GM19452 (cell line): ENCODE data around the gene MMEL1.
A peak's percentile ranks its signal among the peaks of the same experiment; 100 is the strongest.
"Not testable (repeated sequence)": the region's sequence is repeated elsewhere in the genome, so short reads cannot be mapped to it uniquely, and the experiment has no call there.

Experiments
- ATAC-seq: cut with Tn5 transposase; IDR thresholded peaks from one replicate; pipeline ENCODE4 v1.9.1; 2021; ENCODE audit not compliant: unreplicated experiment

Gene MMEL1

GRCh38 chr1:2578758-2579118 lies 54.1 kb downstream of the MMEL1 start:
- ATAC-seq = no peak

- peak; percentile 36 for ATAC-seq
Measured at GRCh38 chr1:2577565-2578075, 55.2 kb downstream of the MMEL1 start.

GRCh38 chr1:2575801-2576663 lies 56.8 kb downstream of the MMEL1 start:
- ATAC-seq = no peak

GRCh38 chr1:2574350-2574749 lies 58.5 kb downstream of the MMEL1 start:
- no peak for ATAC-seq

GRCh38 chr1:2573250-2573920 lies 59.4 kb downstream of the MMEL1 start:
- ATAC-seq = no peak

GRCh38 chr1:2571348-2571747 lies 61.5 kb downstream of the MMEL1 start:
- no peak for ATAC-seq

- no peak for ATAC-seq
Measured at GRCh38 chr1:2570332-2570731, 62.5 kb downstream of the MMEL1 start.

- not testable (repeated sequence) for ATAC-seq
Measured at GRCh38 chr1:2569703-2570102, 63.1 kb downstream of the MMEL1 start.

GRCh38 chr1:2569060-2569459 lies 63.8 kb downstream of the MMEL1 start:
- no peak for ATAC-seq

- not testable (repeated sequence) for ATAC-seq
Measured at GRCh38 chr1:2568187-2568816, 64.5 kb downstream of the MMEL1 start.

GRCh38 chr1:2567083-2567679 lies 65.6 kb downstream of the MMEL1 start:
- no peak for ATAC-seq

- ATAC-seq = no peak
Measured at GRCh38 chr1:2566101-2567045, 66.4 kb downstream of the MMEL1 start.

- no peak for ATAC-seq
Measured at GRCh38 chr1:2564815-2565374, 67.9 kb downstream of the MMEL1 start.

GRCh38 chr1:2564006-2564814 lies 68.6 kb downstream of the MMEL1 start:
- no peak for ATAC-seq

- no peak for ATAC-seq
Measured at GRCh38 chr1:2563205-2563604, 69.6 kb downstream of the MMEL1 start.

- no peak for ATAC-seq
Measured at GRCh38 chr1:2561898-2562895, 70.6 kb downstream of the MMEL1 start.

- no peak for ATAC-seq
Measured at GRCh38 chr1:2561446-2561845, 71.4 kb downstream of the MMEL1 start.
